Esophagus muscularis mucosa (tissue), 4 donors: ENCODE results near the gene CFAP74. TPM values are rescaled to one million over a fixed set of nuclear protein-coding genes. Genes with fewer than 3 reads are reported as not detected.

Experiments
- DNase-seq: peaks from one replicate; pipeline ENCODE4 v3.0.0-alpha.2; 2017; ENCODE audit errors: extremely low spot score
- H3K27ac ChIP-seq, 4 donors: fragments of 200-600 bp; sonication (generic); replicated peaks in 1 of 4; 1 replicate in 3 of 4; 2 replicates in 1 of 4; pipeline ENCODE4 v1.5.1; 2016 to 2019; ENCODE audit warnings: mild to moderate bottlenecking in 1 of 4
- H3K27me3 ChIP-seq, 4 donors: fragments of 200-600 bp; sonication (generic); one replicate each; pipeline versions ENCODE4 v1.5.1 to v1.6.0; 2016 to 2019
- H3K36me3 ChIP-seq, 4 donors: fragments of 200-600 bp; sonication (generic); one replicate each; pipeline ENCODE4 v1.5.1; 2016 to 2019
- H3K4me1 ChIP-seq, 4 donors: fragments of 200-600 bp; sonication (generic); one replicate each; pipeline ENCODE4 v1.5.1; 2016 to 2019
- H3K4me3 ChIP-seq, 4 donors: fragments of 200-600 bp; sonication (generic); 1 replicate in 2 of 4; 2 replicates in 2 of 4; pipeline ENCODE4 v1.5.1; 2016 to 2019; ENCODE audit warnings: mild to moderate bottlenecking in 4 of 4, moderate library complexity in 1 of 4
- H3K9me3 ChIP-seq, 4 donors: fragments of 200-600 bp; sonication (generic); 1 replicate in 3 of 4; 2 replicates in 1 of 4; pipeline ENCODE4 v1.5.1; 2016 to 2019
- CTCF ChIP-seq, 3 experiments: fragments of 200-600 bp in 2 of 3; fragments of 450-650 bp in 1 of 3; sonication (generic) in 2 of 3; IDR thresholded peaks; one replicate each; pipeline ENCODE4 v1.5.1; 2017 to 2019; ENCODE audit warnings: antibody characterized with exemption in 3 of 3, mild to moderate bottlenecking in 2 of 3, moderate library complexity in 1 of 3
- EP300 ChIP-seq: sonication (generic); formaldehyde crosslinking; IDR thresholded peaks from one replicate; pipeline ENCODE4 v1.6.1; 2017; ENCODE audit warnings: antibody characterized with exemption
- POLR2A ChIP-seq: fragments of 450-650 bp; IDR thresholded peaks from one replicate; pipeline ENCODE4 v1.6.1; 2017; ENCODE audit warnings: antibody characterized with exemption, moderate library complexity, mild to moderate bottlenecking, low read depth
- POLR2AphosphoS5 ChIP-seq, 2 donors: sonication (generic); formaldehyde crosslinking; IDR thresholded peaks; one replicate each; pipeline ENCODE4 v1.6.1; 2017; ENCODE audit warnings: antibody characterized with exemption in 2 of 2
- WGBS: methylation state at CpG from one replicate; pipeline ENCODE4 v1.1.5; 2018; 5-methylcytosine and 5-hydroxymethylcytosine counted together
- intact Hi-C: fragments of 100-400 bp; cut with DNase I; formaldehyde crosslinking; loops from one replicate; pipeline ENCODE4 v1.15.1; 2023
- total RNA-seq, 4 donors: library from RNA; depleted of rRNA; stranded (reverse); fragments of >200 nt; gene quantifications; one replicate each; pipeline versions ENCODE4 v1.1.0 to v1.2.1, GENCODE V29; 2016

Gene CFAP74
- total RNA-seq, 4 donors from 2014 or later, result not detected

GRCh38 chr1:1875932-1876331 is 127.7 kb downstream of the CFAP74 start:
- no peak for DNase-seq
- Histone ChIP-seq H3K4me1 (peaks cover 80 to 98% (median 94%) of the 10 kb centered on the region in 4 donors), H3K36me3 (peaks cover 0 to 33% (median 14%) of the 10 kb centered on the region in 4 donors), H3K27ac (no peak overlapping the region), H3K9me3 (no peaks in the 10 kb centered on the region), H3K4me3 (no peak overlapping the region), H3K27me3 (no peaks in the 10 kb centered on the region)
- TF ChIP-seq POLR2AphosphoS5 (IDR thresholded peaks at IDR 0.05) (no peak), POLR2A (no peak), CTCF (IDR thresholded peaks at IDR 0.05) (no peak), EP300 (no peak)
- intact Hi-C loops, result no loop called here
- 83% methylated on average over 1 of the region's 1 CpG for WGBS

- intact Hi-C loops, result no loop called here
- peaks cover 0 to 33% (median 14%) of the 10 kb centered on the region in 4 donors for H3K36me3 ChIP-seq
- H3K4me1 ChIP-seq, result peaks cover 75 to 97% (median 93%) of the 10 kb centered on the region in 4 donors
- 96% methylated on average over 7 of the region's 7 CpGs for WGBS
- no peaks in the 10 kb centered on the region for H3K9me3 ChIP-seq
- no peak overlapping the region for H3K4me3 ChIP-seq
- no peak overlapping the region for H3K27ac ChIP-seq
- no peaks in the 10 kb centered on the region for H3K27me3 ChIP-seq
- no peak for DNase-seq
- TF ChIP-seq EP300 (no peak), CTCF (IDR thresholded peaks at IDR 0.05) (no peak), POLR2AphosphoS5 (IDR thresholded peaks at IDR 0.05) (no peak), POLR2A (no peak)
These were observed 128.7 kb downstream of the CFAP74 start for GRCh38 chr1:1874901-1875300.

- no peak for DNase-seq
- Histone ChIP-seq H3K36me3 (peaks cover 0 to 25% (median 11%) of the 10 kb centered on the region in 4 donors), H3K4me3 (no peak overlapping the region), H3K9me3 (no peaks in the 10 kb centered on the region), H3K4me1 (peaks cover 73 to 94% (median 91%) of the 10 kb centered on the region in 4 donors), H3K27me3 (no peaks in the 10 kb centered on the region), H3K27ac (no peak overlapping the region)
- WGBS, result 65% methylated on average over 2 of the region's 2 CpGs
- TF ChIP-seq EP300 (no peak), POLR2AphosphoS5 (IDR thresholded peaks at IDR 0.05) (no peak), POLR2A (no peak), CTCF (IDR thresholded peaks at IDR 0.05) (no peak)
- intact Hi-C loops, result no loop called here
These were observed 130.4 kb downstream of the CFAP74 start for GRCh38 chr1:1873186-1873585.

GRCh38 chr1:1872329-1872994 is 131.1 kb downstream of the CFAP74 start:
- 88% methylated on average over 11 of the region's 11 CpGs for WGBS
- no peaks in the 10 kb centered on the region for H3K27me3 ChIP-seq
- H3K36me3 ChIP-seq, result peaks cover 0 to 25% (median 11%) of the 10 kb centered on the region in 4 donors
- no peak for TF ChIP-seq POLR2AphosphoS5 (IDR thresholded peaks at IDR 0.05)
- no peak for TF ChIP-seq EP300
- TF ChIP-seq CTCF (IDR thresholded peaks at IDR 0.05), result no peak
- no peak for TF ChIP-seq POLR2A
- no peak overlapping the region for H3K4me3 ChIP-seq
- no peak for DNase-seq
- intact Hi-C loops, result no loop called here
- no peak overlapping the region for H3K27ac ChIP-seq
- H3K4me1 ChIP-seq, result peaks cover 73 to 94% (median 89%) of the 10 kb centered on the region in 4 donors
- H3K9me3 ChIP-seq, result no peaks in the 10 kb centered on the region

Other genes with a start within 250 kb of the CFAP74 start
- gene NADK, start 225.3 kb downstream of the CFAP74 start, total RNA-seq, result 100 to 1,000 TPM in 1 of 4 donors, 10 to 100 TPM in 3; 66.4 to 119 (median 82.7) TPM
- 100 to 1,000 TPM; 124 to 166 (median 161) TPM for gene GNB1, start 112.7 kb downstream of the CFAP74 start, total RNA-seq
- not detected for gene CALML6, start 88.5 kb downstream of the CFAP74 start, total RNA-seq
- gene TMEM52, start 84.5 kb downstream of the CFAP74 start, total RNA-seq, result 1 to 10 TPM in 3 of 4 donors, not detected in 1; 1.4 to 6.3 (median 4.2) TPM
- not detected for gene GABRD, start 15.6 kb upstream of the CFAP74 start, total RNA-seq
- 1 to 10 TPM; 3.1 to 5.4 (median 4.7) TPM for gene PRKCZ, start 46.6 kb upstream of the CFAP74 start, total RNA-seq
- gene FAAP20, start 191.0 kb upstream of the CFAP74 start, total RNA-seq, result 10 to 100 TPM; 37.9 to 81.7 (median 55.7) TPM
- 100 to 1,000 TPM in 2 of 4 donors, 10 to 100 TPM in 2; 70.1 to 190 (median 124) TPM for gene SKI, start 224.5 kb upstream of the CFAP74 start, total RNA-seq